ENCODE results near the gene SLC7A4.

Gene SLC7A4

DNA sequence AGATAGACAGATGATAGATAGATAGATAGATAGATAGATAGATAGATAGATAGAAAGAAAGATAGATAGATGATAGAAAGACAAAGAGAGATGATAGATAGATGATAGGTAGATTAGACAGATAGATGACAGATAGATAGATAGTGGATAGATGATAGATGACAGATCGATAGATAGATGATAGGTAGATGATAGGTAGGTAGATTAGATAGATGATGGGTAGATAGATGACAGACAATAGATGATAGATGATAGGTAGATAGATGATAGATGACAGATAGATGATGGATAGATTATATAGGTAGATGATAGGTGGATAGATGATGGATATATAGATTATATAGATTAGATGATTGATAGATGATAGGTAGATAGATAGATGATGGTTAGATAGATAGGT is 46.0 kb downstream of the SLC7A4 start:
- no peak for DNase-seq (ENCODE audit: low read depth)

DNA sequence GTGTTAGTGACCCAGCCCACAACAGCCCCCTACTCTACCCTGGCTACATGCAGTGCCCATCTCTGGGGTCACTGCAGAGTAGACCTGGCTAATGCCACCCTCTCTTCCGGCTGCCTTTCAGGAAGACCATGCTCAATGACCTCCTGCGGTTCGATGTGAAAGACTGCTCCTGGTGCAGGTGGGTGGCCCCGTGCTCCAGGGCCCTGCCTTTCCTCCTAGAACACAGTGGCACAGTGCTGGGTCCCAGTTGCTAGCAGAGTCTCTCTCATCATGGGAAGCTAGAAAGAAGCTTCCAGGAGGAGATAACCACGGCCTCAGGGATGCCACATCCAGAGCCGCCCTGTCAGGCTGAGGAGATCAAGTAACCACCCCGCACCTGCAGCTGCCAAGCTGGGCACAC is 46.6 kb downstream of the SLC7A4 start:
- DNase-seq (ENCODE audit: low read depth) = no peak

DNA sequence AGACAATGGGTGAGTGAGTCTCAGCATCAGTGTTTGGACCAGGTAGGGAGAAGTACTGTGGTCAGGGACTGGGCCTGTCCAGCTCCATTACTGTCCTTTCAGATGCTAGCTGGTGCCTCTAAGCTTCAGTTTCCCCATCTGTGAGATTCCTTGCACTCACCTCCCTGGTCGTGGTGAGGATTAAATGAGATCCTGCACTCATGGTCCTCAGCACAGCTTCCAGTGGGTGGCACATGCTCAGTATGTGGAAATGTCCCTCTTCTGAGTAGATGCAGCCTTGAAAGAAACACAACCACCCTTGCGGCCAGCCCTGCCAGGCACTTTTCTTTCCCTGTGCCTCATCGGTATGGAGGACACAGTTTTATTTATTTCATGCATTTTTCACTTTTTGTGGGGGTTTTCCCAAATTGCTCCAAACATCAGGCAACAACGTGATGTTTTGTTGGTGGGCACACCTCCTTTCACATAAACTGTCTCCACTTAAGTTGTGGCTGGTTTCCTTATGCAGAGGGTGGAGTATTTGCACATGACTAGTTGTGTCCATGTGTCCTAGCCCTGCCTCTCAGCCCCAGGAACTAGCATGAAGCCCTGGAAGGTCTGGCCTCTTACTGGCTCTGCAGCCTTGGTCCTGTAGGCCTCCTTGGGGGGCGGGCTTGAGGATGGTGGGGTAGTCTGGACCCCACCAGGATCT is 49.1 kb downstream of the SLC7A4 start:
- DNase-seq (ENCODE audit: low read depth) = no peak

DNA sequence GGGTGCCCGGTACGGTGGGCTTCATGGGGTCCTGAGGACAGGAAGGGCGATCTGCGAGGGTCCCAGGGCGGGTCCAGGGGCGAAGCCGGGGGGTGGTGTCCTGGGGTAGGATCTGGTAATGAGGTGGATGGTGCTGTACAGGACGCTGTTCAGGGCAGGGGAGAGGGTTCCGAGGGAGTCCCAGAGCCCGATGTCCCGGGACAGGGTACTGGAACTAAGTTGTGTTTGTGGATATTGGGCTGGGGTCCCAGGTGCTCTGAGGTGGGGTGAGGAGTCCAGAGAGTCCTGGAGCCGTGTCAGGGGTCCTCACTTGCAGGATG is 49.8 kb downstream of the SLC7A4 start:
- no peak for DNase-seq (ENCODE audit: low read depth)

DNA sequence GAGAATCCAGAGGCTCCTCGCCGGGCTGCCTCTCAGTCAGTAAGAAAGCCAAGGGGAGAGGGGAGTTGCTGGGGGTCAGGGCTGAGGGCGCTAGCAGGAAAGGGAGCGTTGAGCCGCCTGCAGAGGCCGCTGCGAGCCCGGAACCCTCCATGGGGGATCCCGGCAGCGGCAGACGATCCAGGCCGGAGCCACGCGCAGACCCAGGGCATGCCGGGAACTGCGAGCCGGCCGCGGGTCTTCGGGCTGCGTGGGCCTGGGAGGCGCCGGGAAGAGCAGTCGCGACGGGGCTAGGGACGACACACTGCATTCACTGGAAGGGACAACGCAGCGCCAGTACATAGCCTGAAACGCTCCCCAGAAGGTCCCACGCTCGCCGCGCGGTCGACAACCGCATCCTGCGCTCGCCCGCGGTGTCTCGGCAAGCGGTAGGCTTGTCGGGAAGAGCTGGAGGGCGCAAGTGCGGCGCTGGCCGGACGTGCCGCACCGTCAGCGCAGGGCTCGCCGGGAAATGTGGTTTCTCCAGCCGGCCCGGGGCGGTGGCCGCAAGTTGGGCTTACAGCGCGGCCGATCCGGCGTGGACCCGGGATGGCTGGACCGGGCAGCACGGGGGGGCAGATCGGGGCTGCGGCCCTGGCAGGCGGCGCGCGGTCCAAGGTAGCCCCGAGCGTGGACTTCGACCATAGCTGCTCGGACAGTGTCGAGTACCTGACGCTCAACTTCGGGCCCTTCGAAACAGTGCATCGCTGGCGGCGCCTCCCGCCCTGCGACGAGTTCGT is 50.4 kb downstream of the SLC7A4 start, which contains the start of gene LZTR1:
LZTR1 (plus strand) TSS at position 511 of the 776 bp plus-strand sequence; CDS start at position 586, 75 bp downstream.
- peak; percentile 50 for DNase-seq (ENCODE audit: low read depth)

DNA sequence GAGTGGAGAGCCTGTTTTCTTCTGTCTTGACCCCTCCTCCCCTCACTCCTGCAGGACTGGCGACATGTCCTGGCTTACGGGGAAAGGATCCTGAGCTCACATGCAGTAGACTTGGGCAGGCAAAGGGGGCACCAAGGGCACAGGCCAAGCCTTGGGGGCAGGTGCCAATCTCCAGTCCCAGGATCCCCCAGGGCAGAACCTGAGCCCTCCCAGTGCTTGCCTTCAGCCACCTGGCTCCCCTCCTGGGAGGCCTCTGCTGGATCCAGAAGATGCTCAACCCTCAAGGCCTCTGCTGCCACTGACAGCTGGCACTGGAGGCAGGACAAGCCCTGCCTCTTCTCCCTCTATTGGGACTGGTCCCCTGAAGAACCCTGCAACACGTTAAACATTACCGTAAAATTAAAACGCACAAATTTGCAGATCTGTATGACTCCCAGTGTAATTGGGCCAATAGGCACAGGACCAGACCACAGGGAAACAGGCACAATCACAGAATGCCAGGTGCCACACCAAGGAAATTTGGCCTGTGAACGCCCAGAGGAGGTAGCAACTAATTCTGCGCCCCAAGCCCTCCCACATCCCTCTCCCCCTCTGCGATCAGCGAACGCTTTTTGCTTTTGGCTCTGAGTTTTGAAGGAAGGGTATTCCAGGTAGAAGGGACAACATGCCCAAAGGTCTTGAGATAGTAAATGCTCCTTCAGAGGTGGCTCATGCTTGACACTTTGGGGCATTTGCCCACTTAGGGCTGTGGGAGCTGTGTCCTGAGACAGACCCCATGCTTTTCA is 51.2 kb downstream of the SLC7A4 start:
- DNase-seq (ENCODE audit: low read depth) = no peak

DNA sequence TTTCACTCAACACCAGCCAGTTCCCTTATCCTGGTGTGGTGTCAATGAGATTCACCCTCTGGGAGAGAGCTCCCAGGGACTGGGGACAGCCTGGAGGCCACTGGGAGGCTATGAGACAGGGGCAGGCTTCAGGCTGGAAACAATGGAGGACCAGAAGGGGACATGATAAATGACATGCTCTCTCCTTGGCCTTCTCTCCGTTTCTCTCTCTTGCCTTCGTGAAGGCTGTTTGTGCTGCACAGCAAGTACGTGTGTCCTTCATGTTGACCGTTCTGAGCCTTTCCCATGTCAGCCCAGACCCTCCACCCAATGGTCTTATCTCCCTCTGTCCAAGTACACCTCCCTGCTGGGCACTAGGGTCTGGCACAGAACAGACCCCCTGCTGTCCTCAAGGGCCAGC is 51.8 kb downstream of the SLC7A4 start:
- DNase-seq (ENCODE audit: low read depth) = no peak

DNA sequence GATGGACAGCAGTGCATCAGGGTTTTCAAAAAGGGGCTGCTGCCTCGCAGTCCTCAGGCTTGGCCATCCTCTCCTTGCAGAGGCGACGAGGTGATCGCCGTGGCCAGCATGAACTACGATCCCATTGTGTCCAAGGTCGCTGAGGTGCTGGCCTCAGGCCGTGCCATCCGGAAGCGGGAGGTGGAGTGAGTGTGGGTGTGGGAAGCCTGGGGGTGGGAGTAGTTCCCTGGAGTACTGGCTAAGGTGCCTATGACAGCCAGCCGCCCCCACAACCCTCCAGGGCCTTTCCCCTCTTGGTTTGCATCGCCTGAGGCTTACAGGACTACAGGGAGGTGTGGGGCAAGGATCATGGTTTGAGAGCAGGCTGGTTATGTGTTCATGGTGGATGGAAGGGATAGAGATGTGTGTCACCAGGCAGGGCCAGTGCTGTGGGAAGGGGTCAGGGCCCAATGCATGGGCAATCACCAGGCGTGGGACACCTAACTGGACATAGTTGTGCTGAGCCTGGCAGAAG is 52.4 kb downstream of the SLC7A4 start:
- DNase-seq (ENCODE audit: low read depth) = no peak

DNA sequence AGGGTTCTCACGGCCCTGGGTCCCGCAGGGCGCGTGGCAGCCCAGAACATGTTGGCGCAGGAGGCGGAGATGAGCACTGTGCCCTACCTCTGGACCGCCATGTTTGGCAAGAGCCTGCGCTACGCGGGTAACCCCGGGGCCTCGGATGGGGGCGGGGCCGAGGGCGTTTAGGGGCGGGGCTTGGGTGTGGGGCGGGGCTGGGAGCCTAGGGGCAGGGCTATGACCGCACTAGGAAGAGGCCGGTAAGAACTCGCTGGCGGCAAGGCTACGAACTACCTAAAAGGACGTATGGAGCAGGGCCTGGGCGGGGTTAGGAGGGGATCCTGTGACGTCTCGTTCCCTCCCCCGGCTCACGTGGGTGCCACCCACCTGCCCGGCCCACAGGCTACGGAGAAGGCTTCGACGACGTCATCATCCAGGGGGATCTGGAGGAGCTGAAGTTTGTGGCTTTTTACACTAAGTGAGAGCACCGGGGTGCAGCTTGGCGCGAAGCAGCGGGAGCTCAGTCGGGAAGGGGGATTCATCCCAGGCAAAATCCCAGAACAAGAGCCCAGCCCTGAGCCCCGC is 53.0 kb downstream of the SLC7A4 start:
- DNase-seq (ENCODE audit: low read depth) = no peak

Data from HS-27A (cell line).